ENCODE data around the gene DLGAP1. TPM values are rescaled to one million over a fixed set of nuclear protein-coding genes. Genes with fewer than 3 reads are reported as not detected.

The DLGAP1 gene
- total and polyA plus RNA-seq, 2 of the 8 experiments (the other 6 are each of a cell fraction or from before 2014, with no cell fraction given): 11.8 to 16.9 TPM

GRCh38 chr18:3848316-3848715 lies 606.8 kb downstream of the DLGAP1 start (continued):
- TF ChIP-seq YY1 (IDR thresholded peaks at IDR 0.05; ENCODE audit: low read depth, low read length) (no peak), CHD7 (IDR thresholded peaks at IDR 0.05; ENCODE audit: insufficient replicate concordance, low read length) (no peak), NRF1 (IDR thresholded peaks at IDR 0.05; ENCODE audit: low read depth, low read length) (no peak), SIX5 (IDR thresholded peaks at IDR 0.05; ENCODE audit: low read depth, low read length) (no peak), ASH2L (IDR thresholded peaks at IDR 0.05; ENCODE audit: low read length) (no peak), CBX8 (IDR thresholded peaks at IDR 0.05; ENCODE audit: borderline replicate concordance, low read depth, low read length) (no peak), SP4 (IDR thresholded peaks at IDR 0.05; ENCODE audit: low read length) (no peak)
